Measurements from ENCODE around the gene G3BP2.

G3BP2 gene

GRCh38 chr4:75593393-75593792 is 79.8 kb downstream of the G3BP2 start:
- no peaks in the 10 kb centered on the region for H3K9me3 ChIP-seq
- no peak overlapping the region for H3K27ac ChIP-seq
- no peaks in the 10 kb centered on the region for H3K4me1 ChIP-seq
- H3K4me2 ChIP-seq, result no peak overlapping the region
- no peak overlapping the region for H3K4me3 ChIP-seq
- H3K36me3 ChIP-seq, result no peaks in the 10 kb centered on the region
- H4K20me1 ChIP-seq, result no peaks in the 10 kb centered on the region
- TF ChIP-seq Cebpa-rat (IDR thresholded peaks at IDR 0.05), result no peak
- H3K9ac ChIP-seq, result no peak overlapping the region
- H3K27me3 ChIP-seq, result no peaks in the 10 kb centered on the region

Data from BLaER1 (cell line).